ENCODE data around the gene DLST.

DNA sequence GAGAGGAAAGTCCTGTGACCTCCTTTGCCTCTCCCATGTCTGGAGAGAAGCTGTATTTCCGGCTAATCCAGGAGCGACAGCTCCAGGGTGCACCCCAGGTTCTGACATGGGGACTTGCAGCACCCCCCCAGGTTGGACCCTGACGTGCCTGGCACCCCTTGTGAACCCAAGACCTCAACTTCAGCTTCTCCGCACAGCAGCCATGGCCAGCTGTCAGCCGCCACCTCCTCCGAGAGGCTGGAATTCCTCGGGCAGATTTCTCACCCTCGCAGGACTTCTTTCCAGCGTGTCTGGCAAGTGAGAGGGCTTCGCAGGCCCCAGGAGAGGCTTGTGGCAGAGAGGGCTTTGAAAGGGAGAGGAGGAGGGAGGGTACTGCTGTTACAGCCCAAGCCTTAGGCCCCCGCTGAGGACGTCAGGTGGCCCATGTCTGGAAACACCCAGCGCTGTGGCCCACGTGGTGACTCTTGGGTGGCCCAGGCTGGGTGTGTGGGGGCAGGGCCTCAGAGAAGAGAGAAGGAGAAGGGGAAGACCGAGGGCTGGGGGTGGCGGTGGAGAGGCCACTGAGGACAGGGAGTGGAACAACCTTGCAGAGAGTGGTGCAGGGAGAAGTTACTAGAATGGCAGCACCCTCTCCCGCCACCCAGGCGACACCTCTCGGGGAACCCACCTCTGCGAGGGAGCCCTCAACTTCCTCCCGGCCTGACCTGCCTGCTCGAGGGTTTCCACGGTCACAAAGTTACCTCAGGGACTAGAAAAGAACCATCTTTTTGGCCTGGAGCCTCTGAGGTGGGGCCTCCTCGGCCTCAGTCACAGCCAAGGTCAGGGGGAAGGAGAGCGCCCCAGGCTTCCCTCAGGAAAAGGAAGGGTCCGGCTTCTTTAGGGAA is 53.0 kb downstream of the DLST start:
- no peak for TF ChIP-seq EZH2 (IDR thresholded peaks at IDR 0.05; ENCODE audit: low read length)
- TF ChIP-seq, protein P1, sequence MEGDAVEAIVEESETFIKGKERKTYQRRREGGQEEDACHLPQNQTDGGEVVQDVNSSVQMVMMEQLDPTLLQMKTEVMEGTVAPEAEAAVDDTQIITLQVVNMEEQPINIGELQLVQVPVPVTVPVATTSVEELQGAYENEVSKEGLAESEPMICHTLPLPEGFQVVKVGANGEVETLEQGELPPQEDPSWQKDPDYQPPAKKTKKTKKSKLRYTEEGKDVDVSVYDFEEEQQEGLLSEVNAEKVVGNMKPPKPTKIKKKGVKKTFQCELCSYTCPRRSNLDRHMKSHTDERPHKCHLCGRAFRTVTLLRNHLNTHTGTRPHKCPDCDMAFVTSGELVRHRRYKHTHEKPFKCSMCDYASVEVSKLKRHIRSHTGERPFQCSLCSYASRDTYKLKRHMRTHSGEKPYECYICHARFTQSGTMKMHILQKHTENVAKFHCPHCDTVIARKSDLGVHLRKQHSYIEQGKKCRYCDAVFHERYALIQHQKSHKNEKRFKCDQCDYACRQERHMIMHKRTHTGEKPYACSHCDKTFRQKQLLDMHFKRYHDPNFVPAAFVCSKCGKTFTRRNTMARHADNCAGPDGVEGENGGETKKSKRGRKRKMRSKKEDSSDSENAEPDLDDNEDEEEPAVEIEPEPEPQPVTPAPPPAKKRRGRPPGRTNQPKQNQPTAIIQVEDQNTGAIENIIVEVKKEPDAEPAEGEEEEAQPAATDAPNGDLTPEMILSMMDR (optimal IDR thresholded peaks at IDR 0.05 in 1 of 3, IDR thresholded peaks at IDR 0.05 in 1 of 3, conservative IDR thresholded peaks at IDR 0.05 in 1 of 3; ENCODE audit: extremely low read depth in 1 of 3, insufficient read depth in 2 of 3, low read length in 3 of 3), result no peak
